ENCODE results near the gene PPP2R3C. TPM values are rescaled to one million over a fixed set of nuclear protein-coding genes. Genes with fewer than 3 reads are reported as not detected.
"Not testable (repeated sequence)": the region's sequence is repeated elsewhere in the genome, so short reads cannot be mapped to it uniquely, and the experiment has no call there.

PPP2R3C gene
- total and polyA plus RNA-seq, 4 experiments from 2014 or later = 36.1 to 70.9 (median 49.5) TPM

DNA sequence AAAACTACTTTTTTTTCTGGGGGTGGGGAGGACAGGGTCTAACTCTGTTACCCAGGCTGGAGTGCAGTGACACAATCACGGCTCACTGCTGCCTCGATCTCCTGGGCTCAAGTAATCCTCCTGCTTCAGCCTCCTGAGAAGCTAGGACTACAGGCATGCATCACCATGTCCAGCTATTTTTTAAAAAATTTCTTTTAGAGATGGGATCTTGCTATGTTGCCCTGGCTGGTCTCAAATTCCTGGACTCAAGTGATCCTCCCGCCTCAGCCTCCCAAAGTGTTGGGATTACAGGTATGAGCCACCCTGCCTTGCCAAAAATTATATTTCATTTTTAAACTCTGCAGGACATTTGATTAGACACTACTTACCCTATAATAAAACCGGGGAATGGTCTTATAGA lies 5.5 kb downstream of the PPP2R3C start:
- H3K27ac Mint-ChIP-seq = peak overlapping the region in 1 of 7 donors; percentile 78
- H3K9me3 Mint-ChIP-seq = peaks cover 0 to 2% (median 0%) of the 10 kb centered on the region in 8 donors
- DNase-seq = no peak
- peaks cover 42 to 56% of the 10 kb centered on the region in 2 donors for H3K36me3 Mint-ChIP-seq
- CTCF ChIA-PET (ENCODE audit: partially characterized antibody) = no interaction called here
- Histone ChIP-seq H3K27ac (ENCODE audit: low read depth, low read length) (no peak overlapping the region), H3K4me1 (ENCODE audit: insufficient read depth, low read length) (peaks cover 29% of the 10 kb centered on the region), H3K4me3 (ENCODE audit: low read length in 2 of 2) (no peak overlapping the region), H3K36me3 (ENCODE audit: insufficient read depth, low read length) (peaks cover 31% of the 10 kb centered on the region), H3K27me3 (ENCODE audit: insufficient read depth, low read length) (no peaks in the 10 kb centered on the region), H3K9me3 (ENCODE audit: control insufficient read depth in 1 of 2, low read length in 2 of 2) (no peaks in the 10 kb centered on the region)
- no peaks in the 10 kb centered on the region for H3K27me3 Mint-ChIP-seq
- POLR2A ChIA-PET (ENCODE audit: partially characterized antibody) = interaction anchor here (1.3 kb wide), 1 partner anchor 71 kb away, joined by 3 read pairs; the partner anchor contains the start of gene FAM177A1
- no peak overlapping the region for H3K4me3 Mint-ChIP-seq
- intact Hi-C loops (cut with micrococcal nuclease) = no loop called here
- peaks cover 26 to 63% (median 33%) of the 10 kb centered on the region in 4 donors for H3K4me1 Mint-ChIP-seq

DNA sequence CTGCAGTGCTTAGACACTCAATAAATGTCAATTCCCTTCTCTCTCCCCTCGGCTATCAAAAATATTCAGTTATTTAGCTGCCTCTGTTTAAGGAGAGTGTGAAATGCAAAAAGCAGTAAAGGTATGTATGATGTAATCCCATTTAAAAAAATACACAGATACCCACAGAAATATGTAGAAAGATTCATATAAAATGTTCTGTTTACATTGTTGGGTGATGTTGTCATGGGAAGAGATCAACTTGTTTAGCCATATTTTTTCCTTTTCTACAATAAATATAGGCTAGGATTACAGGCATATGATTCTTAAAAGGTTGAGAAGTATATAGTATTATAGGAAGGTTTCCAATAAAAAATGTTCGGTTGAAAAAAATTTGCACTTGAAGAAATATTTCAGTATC lies 7.8 kb downstream of the PPP2R3C start:
- peaks cover 43% of the 10 kb centered on the region for H3K36me3 ChIP-seq (ENCODE audit: insufficient read depth, low read length)
- Mint-ChIP-seq H3K27ac (peak overlapping the region in 3 of 7 donors; percentile 47 to 68 (median 48)), H3K36me3 (peaks cover 57 to 70% of the 10 kb centered on the region in 2 donors), H3K4me1 (peaks cover 18 to 41% (median 22%) of the 10 kb centered on the region in 4 donors), H3K9me3 (peaks cover 0 to 2% (median 0%) of the 10 kb centered on the region in 8 donors), H3K27me3 (no peaks in the 10 kb centered on the region), H3K4me3 (no peak overlapping the region)
- CTCF ChIA-PET (ENCODE audit: partially characterized antibody) = no interaction called here
- no peak overlapping the region for H3K4me3 ChIP-seq (ENCODE audit: low read length in 2 of 2)
- DNase-seq = no peak
- H3K27ac ChIP-seq (ENCODE audit: low read depth, low read length) = no peak overlapping the region
- intact Hi-C loops (cut with micrococcal nuclease) = no loop called here
- peaks cover 14% of the 10 kb centered on the region for H3K4me1 ChIP-seq (ENCODE audit: insufficient read depth, low read length)
- POLR2A ChIA-PET (ENCODE audit: partially characterized antibody) = no interaction called here
- H3K9me3 ChIP-seq (ENCODE audit: control insufficient read depth in 1 of 2, low read length in 2 of 2) = no peaks in the 10 kb centered on the region
- H3K27me3 ChIP-seq (ENCODE audit: insufficient read depth, low read length) = no peaks in the 10 kb centered on the region

DNA sequence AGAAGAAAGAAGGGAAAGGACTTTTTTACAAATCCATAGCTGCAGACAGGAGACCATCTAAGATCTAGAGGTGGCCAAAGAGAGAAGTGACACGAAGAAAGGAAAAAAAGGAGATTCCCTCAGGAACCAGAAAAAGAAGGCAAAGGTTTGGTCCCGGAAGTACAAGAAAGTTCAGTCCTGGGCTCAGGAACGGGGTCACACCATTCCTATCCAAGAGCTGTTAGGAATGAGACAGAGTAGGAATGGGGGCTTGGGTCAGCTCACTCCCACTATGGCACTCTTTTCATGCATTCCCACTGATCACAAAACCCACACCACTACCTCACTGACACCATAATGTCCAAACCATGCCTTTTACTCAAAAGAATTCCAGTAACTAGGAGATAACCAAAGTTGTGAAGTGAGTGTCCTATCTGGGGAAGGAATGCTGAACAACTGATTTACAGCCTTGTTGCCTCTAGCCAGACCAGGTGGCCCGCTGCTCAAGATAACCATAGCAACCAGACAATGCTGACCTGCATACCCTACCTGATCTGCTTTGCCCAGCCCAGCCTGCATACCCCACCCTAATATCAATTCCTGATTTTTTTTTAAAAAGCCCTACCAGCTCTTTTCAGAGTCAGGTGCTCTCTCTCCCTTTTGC lies 8.4 kb downstream of the PPP2R3C start:
- intact Hi-C loops (cut with micrococcal nuclease) = no loop called here
- no peak overlapping the region for H3K27ac ChIP-seq (ENCODE audit: low read depth, low read length)
- POLR2A ChIA-PET (ENCODE audit: partially characterized antibody) = interaction anchor here (0.9 kb wide), 1 partner anchor 8 kb away, joined by 3 read pairs; the partner anchor contains the start of genes PPP2R3C and PRORP
- CTCF ChIA-PET (ENCODE audit: partially characterized antibody) = no interaction called here
- Mint-ChIP-seq H3K36me3 (peaks cover 57 to 70% of the 10 kb centered on the region in 2 donors), H3K27me3 (no peaks in the 10 kb centered on the region), H3K4me3 (no peak overlapping the region), H3K4me1 (peaks cover 16 to 35% (median 19%) of the 10 kb centered on the region in 4 donors), H3K27ac (peak overlapping the region in 6 of 7 donors; percentile 17 to 87 (median 68)), H3K9me3 (peaks cover 0 to 2% (median 0%) of the 10 kb centered on the region in 8 donors)
- peaks cover 43% of the 10 kb centered on the region for H3K36me3 ChIP-seq (ENCODE audit: insufficient read depth, low read length)
- DNase-seq = no peak
- H3K4me3 ChIP-seq (ENCODE audit: low read length in 2 of 2) = no peak overlapping the region
- no peaks in the 10 kb centered on the region for H3K27me3 ChIP-seq (ENCODE audit: insufficient read depth, low read length)
- H3K4me1 ChIP-seq (ENCODE audit: insufficient read depth, low read length) = peaks cover 8% of the 10 kb centered on the region
- H3K9me3 ChIP-seq (ENCODE audit: control insufficient read depth in 1 of 2, low read length in 2 of 2) = no peaks in the 10 kb centered on the region

DNA sequence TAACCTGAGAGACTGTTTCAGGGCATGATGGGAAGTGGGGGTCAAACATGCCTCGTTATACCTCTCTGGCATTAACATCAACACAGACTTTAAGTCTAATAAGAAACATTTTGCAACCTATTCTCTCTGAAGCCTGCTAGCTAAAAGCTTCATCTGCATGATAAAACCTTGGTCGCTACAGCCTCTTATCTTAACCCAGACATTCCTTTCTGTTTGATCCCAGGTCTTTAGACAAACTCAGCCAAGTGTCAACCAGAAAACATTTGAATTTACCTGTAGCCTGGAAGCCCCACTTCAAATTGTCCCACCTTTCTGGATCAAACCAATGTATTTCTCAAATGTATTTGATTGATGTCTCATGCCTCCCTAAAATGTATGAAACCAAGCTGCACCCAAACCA lies 9.1 kb downstream of the PPP2R3C start:
- Histone ChIP-seq H3K4me3 (ENCODE audit: low read length in 2 of 2) (no peak overlapping the region), H3K36me3 (ENCODE audit: insufficient read depth, low read length) (peaks cover 47% of the 10 kb centered on the region), H3K27me3 (ENCODE audit: insufficient read depth, low read length) (no peaks in the 10 kb centered on the region), H3K9me3 (ENCODE audit: control insufficient read depth in 1 of 2, low read length in 2 of 2) (no peaks in the 10 kb centered on the region), H3K27ac (ENCODE audit: low read depth, low read length) (no peak overlapping the region), H3K4me1 (ENCODE audit: insufficient read depth, low read length) (peaks cover under 1% of the 10 kb centered on the region)
- Mint-ChIP-seq H3K4me3 (no peak overlapping the region), H3K9me3 (peaks cover 0 to 2% (median 0%) of the 10 kb centered on the region in 8 donors), H3K27me3 (no peaks in the 10 kb centered on the region), H3K27ac (peak overlapping the region in 4 of 7 donors; percentile 17 to 69 (median 34)), H3K36me3 (peaks cover 53 to 70% of the 10 kb centered on the region in 2 donors), H3K4me1 (peaks cover 9 to 27% (median 15%) of the 10 kb centered on the region in 4 donors)
- CTCF ChIA-PET (ENCODE audit: partially characterized antibody) = no interaction called here
- DNase-seq = no peak
- POLR2A ChIA-PET (ENCODE audit: partially characterized antibody) = interaction anchor here (0.9 kb wide), 1 partner anchor 9 kb away, joined by 3 read pairs; the partner anchor contains the start of genes PPP2R3C and PRORP
- intact Hi-C loops (cut with micrococcal nuclease) = no loop called here

DNA sequence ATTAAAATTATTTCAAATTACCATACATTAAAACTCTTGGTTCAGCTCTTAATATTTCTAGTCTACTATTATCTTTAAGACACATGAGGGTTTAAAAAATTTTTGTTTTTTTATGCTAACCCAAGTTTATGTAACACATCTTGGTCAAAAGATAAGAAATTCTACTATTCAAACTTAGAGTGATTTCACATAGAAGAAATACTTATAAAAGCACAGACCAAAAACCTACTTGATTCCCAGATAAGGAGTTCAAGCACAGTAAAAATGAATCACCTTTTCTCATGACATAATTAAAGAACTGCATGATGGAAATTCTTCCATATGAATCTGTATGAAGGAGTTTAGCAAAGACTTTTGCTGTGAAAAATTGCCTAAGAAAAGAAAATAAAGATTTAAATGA lies 13.9 kb downstream of the PPP2R3C start:
- no peaks in the 10 kb centered on the region for H3K27me3 ChIP-seq (ENCODE audit: insufficient read depth, low read length)
- DNase-seq = no peak
- no peaks in the 10 kb centered on the region for H3K9me3 ChIP-seq (ENCODE audit: control insufficient read depth in 1 of 2, low read length in 2 of 2)
- Mint-ChIP-seq H3K9me3 (no peaks in the 10 kb centered on the region), H3K4me3 (no peak overlapping the region), H3K36me3 (peaks cover 50 to 71% of the 10 kb centered on the region in 2 donors), H3K4me1 (peaks cover 0 to 7% (median 2%) of the 10 kb centered on the region in 4 donors), H3K27ac (no peak overlapping the region), H3K27me3 (no peaks in the 10 kb centered on the region)
- intact Hi-C loops (cut with micrococcal nuclease) = no loop called here
- H3K36me3 ChIP-seq (ENCODE audit: insufficient read depth, low read length) = peaks cover 31% of the 10 kb centered on the region
- POLR2A ChIA-PET (ENCODE audit: partially characterized antibody) = no interaction called here
- H3K4me3 ChIP-seq (ENCODE audit: low read length in 2 of 2) = no peak overlapping the region
- CTCF ChIA-PET (ENCODE audit: partially characterized antibody) = interaction anchor here (0.9 kb wide), 1 partner anchor 14 kb away, joined by 3 read pairs; the partner anchor contains the start of gene PPP2R3C
- no peak overlapping the region for H3K27ac ChIP-seq (ENCODE audit: low read depth, low read length)
- H3K4me1 ChIP-seq (ENCODE audit: insufficient read depth, low read length) = no peaks in the 10 kb centered on the region

DNA sequence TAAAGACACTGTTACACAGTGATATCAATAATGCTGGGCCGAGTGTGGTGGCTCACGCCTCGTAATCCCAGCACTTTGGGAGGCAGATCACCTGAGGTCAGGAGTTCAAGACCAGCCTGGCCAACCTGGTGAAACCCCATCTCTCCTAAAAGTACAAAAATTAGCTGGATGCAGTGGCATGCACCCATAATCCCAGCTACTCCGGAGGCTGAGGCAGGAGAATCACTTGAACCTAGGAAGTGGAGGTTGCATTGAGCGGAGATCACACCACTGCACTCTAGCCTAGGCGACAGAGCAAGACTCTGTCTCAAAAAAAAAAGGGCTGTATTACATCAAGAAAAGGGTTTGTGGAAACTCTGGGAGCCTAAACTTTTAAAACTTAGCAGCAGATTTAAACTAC lies 27.1 kb downstream of the PPP2R3C start:
- DNase-seq; H3K9me3 ChIP-seq (ENCODE audit: control insufficient read depth in 1 of 2, low read length in 2 of 2); H3K4me1 ChIP-seq (ENCODE audit: insufficient read depth, low read length); H3K4me3 ChIP-seq (ENCODE audit: low read length in 2 of 2); H3K4me3 Mint-ChIP-seq; POLR2A ChIA-PET (ENCODE audit: partially characterized antibody); H3K27me3 Mint-ChIP-seq; H3K4me1 Mint-ChIP-seq; H3K9me3 Mint-ChIP-seq; CTCF ChIA-PET (ENCODE audit: partially characterized antibody); H3K27me3 ChIP-seq (ENCODE audit: insufficient read depth, low read length); intact Hi-C loops (cut with micrococcal nuclease); H3K27ac ChIP-seq (ENCODE audit: low read depth, low read length): not testable (repeated sequence)
- peaks cover 21% of the 10 kb centered on the region for H3K36me3 ChIP-seq (ENCODE audit: insufficient read depth, low read length)
- peak overlapping the region in 1 of 7 donors; percentile 45 for H3K27ac Mint-ChIP-seq
- peaks cover 21 to 54% of the 10 kb centered on the region in 2 donors for H3K36me3 Mint-ChIP-seq

DNA sequence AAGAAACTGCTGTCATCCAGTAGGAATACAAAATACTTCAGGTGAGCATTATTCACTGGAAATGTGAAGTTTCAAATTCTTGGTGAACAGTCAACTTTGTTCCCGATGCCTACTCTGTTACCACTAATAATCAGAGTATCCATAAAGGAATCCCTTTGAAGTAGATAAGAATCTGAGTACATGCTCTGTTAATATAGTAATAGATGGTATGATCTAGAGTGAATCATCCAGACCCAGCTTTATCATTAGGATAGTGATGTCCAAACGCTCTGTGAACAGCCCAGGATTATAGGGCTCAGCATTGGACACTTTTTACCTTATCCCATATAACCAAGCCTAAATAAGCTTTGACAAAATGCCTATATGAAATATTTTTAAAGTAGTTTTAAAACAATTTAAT lies 33.3 kb downstream of the PPP2R3C start:
- POLR2A ChIA-PET (ENCODE audit: partially characterized antibody) = no interaction called here
- H3K27me3 Mint-ChIP-seq = no peaks in the 10 kb centered on the region
- intact Hi-C loops (cut with micrococcal nuclease) = no loop called here

More for the DNA sequence above, 33.3 kb downstream of the PPP2R3C start:
- Histone ChIP-seq H3K4me3 (ENCODE audit: low read length in 2 of 2) (no peak overlapping the region), H3K27ac (ENCODE audit: low read depth, low read length) (no peak overlapping the region), H3K36me3 (ENCODE audit: insufficient read depth, low read length) (peaks cover 34% of the 10 kb centered on the region), H3K9me3 (ENCODE audit: control insufficient read depth in 1 of 2, low read length in 2 of 2) (no peaks in the 10 kb centered on the region), H3K4me1 (ENCODE audit: insufficient read depth, low read length) (no peaks in the 10 kb centered on the region), H3K27me3 (ENCODE audit: insufficient read depth, low read length) (no peaks in the 10 kb centered on the region)
- no peaks in the 10 kb centered on the region for H3K4me1 Mint-ChIP-seq
- peaks cover 30 to 57% of the 10 kb centered on the region in 2 donors for H3K36me3 Mint-ChIP-seq
- CTCF ChIA-PET (ENCODE audit: partially characterized antibody) = no interaction called here
- no peak for DNase-seq
- no peak overlapping the region for H3K4me3 Mint-ChIP-seq
- H3K9me3 Mint-ChIP-seq = no peaks in the 10 kb centered on the region
- H3K27ac Mint-ChIP-seq = peak overlapping the region in 1 of 7 donors; percentile 39
